ENCODE data around the gene VPS13C.
A peak's percentile ranks its signal among the peaks of the same experiment; 100 is the strongest.

Gene VPS13C, protein sequence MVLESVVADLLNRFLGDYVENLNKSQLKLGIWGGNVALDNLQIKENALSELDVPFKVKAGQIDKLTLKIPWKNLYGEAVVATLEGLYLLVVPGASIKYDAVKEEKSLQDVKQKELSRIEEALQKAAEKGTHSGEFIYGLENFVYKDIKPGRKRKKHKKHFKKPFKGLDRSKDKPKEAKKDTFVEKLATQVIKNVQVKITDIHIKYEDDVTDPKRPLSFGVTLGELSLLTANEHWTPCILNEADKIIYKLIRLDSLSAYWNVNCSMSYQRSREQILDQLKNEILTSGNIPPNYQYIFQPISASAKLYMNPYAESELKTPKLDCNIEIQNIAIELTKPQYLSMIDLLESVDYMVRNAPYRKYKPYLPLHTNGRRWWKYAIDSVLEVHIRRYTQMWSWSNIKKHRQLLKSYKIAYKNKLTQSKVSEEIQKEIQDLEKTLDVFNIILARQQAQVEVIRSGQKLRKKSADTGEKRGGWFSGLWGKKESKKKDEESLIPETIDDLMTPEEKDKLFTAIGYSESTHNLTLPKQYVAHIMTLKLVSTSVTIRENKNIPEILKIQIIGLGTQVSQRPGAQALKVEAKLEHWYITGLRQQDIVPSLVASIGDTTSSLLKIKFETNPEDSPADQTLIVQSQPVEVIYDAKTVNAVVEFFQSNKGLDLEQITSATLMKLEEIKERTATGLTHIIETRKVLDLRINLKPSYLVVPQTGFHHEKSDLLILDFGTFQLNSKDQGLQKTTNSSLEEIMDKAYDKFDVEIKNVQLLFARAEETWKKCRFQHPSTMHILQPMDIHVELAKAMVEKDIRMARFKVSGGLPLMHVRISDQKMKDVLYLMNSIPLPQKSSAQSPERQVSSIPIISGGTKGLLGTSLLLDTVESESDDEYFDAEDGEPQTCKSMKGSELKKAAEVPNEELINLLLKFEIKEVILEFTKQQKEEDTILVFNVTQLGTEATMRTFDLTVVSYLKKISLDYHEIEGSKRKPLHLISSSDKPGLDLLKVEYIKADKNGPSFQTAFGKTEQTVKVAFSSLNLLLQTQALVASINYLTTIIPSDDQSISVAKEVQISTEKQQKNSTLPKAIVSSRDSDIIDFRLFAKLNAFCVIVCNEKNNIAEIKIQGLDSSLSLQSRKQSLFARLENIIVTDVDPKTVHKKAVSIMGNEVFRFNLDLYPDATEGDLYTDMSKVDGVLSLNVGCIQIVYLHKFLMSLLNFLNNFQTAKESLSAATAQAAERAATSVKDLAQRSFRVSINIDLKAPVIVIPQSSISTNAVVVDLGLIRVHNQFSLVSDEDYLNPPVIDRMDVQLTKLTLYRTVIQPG (N-terminal part only)

DNA sequence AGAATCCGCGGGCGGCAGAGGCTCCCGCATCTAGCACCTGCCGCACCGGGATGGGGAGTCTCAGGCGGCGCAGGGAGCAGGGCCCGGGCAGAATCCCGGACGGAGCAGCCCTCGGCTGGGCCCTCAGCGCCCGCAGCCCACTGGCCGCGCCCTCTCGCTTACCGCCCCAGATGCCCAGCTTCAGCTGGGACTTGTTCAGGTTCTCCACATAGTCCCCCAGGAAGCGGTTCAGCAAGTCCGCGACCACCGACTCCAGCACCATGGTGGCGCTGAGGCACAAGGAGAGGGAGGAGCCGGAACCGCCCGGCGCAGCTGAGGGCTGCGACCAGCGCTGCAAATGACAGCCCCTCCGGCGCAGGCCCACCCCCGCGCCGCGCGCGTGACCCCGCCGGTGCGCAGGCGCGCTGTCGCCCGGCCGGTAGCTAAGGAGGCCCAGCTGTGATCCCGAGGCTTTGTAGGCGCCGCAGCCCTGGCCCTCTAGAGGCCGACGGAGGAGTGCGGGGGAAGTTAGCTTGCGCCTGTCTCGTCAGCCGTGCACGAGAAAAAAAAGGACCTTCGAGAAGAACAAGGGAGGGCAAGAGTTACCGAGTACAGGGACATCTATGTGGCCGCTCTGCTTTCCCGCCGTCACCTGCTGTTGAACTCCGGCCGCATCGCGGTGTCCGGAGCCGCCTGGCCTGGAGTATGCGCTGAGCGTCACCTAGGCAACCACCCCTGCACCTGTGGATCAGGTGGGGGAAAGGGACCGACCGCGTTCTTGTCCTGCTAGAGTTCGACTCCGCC lies at the start of gene VPS13C:
Gene VPS13C, minus strand, starts transcription at position 335 of the 783 bp plus-strand sequence. Its CDS starts 73 bp downstream, at position 262.
- peak; percentile 83 to 87 for DNase-seq (ENCODE audit: low read depth in 1 of 2, low spot score in 1 of 2)

DNA sequence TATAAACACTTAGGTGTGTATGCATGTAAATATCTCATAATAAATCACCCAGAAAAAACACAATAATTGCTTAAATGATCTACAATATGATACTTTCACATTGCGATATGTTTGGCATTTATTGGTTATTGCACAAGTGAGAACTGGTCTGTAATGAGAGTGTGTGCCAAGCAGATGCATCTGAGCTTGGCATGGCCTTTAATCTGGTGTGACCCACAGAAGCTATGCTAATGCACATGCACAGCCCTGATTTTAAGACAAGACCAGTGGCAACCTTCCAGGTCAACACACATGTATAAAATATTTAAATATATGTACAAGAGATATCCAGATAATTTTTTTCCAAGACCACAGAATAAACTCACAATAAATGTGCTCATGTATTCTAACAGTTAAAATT lies 49.2 kb upstream of the VPS13C start:
- DNase-seq (ENCODE audit: low read depth in 1 of 2, low spot score in 1 of 2) = no peak

DNA sequence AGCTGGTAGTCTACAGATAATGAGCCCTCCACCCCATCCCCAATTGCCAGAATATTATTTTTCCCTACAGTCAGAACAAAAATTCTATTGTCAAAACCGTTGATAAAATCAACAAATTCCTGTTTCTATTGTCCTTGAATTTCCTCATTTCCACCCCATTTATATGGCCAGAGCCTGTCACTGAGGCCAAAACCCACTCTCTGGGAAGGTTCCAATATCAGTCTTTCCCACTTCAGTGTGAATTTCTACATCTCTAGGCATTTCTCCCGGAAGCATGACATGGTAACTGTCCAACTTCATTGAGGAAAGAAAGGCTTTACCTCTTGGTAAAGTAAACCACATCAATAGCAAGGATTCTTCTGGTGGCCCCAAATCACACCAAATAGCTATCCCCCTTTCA lies 48.2 kb upstream of the VPS13C start:
- no peak for DNase-seq (ENCODE audit: low read depth in 1 of 2, low spot score in 1 of 2)

DNA sequence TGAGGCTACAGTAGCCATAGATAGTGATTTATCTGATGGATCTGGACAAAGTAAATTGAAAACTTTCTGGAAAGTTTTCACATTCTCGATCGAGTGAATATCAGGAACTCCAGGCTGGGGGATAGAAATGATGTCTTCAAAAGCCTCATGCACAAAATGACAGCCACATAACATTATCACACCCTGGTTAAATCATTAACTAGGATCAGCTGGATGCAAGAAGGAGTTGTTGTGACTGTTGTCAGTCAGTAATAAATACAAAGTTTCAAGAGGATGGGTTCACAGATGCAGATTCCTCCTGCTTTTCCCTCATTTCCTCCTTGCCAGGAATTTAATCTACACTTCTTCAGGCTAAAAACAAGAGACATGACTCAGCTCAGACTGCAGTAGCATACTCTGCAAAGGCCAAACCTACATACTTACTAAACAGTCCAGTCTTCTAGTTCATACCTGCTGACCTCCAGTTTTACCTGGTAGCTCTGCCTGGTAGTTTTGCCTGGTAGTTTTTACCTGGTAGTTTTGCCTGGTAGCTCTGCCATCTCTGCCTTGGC lies 47.4 kb upstream of the VPS13C start:
- DNase-seq (ENCODE audit: low read depth in 1 of 2, low spot score in 1 of 2) = no peak

DNA sequence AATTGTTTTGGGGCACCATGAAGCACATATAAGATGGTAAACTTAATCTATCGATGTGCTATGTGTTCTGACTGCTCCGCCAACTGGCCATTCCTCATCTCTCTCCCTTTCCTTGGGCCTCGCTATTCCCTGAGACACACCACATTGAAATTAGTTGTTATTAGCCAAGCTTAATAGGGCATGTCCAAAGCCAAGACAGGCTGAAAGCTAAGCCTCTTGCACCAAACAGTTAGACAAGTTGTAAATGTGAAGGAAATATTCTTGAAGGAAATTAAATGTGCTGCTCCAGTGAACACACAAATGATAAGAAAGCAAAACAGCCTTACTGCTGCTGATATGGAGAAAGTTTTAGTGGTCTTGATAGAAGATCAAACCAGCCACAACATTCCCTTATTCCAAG lies 45.8 kb upstream of the VPS13C start:
- DNase-seq (ENCODE audit: low read depth in 1 of 2, low spot score in 1 of 2) = no peak

DNA sequence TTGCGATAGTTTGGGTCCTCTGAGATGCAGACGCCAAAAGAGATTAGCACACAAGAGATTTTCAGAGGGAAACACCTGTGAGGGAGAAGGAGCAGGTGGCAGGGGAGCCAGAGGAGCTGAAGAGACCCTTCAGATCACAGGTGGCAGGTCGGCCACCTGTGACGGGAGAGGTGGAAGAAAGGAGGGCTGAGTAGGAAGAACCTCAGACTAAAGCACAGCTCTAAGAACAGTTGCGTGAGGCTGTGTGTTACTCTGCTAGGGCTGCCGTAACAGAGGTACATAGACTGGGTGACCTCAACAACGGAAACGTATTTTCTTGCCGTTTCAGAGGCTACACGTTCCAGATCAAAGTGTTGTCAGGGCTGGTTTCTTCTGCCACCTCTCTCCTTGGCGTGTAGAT lies 45.0 kb upstream of the VPS13C start:
- no peak for DNase-seq (ENCODE audit: low read depth in 1 of 2, low spot score in 1 of 2)

DNA sequence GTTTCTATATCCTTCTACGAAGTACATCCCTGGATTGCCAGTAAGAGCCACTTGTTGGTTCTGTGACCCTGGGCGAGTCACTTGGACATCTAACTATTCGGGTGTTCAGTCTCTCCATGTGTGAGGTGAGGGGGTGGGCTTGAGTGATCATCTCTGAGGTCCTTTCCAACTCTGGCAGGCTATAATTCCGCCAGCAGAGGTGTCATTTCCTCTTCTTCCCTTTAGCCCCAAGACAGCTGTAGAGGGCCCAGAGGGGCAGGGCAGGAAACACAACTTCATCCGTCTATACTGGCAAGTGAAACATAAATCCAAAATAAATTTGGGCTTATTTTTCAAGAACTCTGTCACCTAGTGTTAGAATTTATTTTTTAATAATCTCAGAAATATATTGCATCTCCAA lies 44.6 kb upstream of the VPS13C start:
- no peak for DNase-seq (ENCODE audit: low read depth in 1 of 2, low spot score in 1 of 2)

DNA sequence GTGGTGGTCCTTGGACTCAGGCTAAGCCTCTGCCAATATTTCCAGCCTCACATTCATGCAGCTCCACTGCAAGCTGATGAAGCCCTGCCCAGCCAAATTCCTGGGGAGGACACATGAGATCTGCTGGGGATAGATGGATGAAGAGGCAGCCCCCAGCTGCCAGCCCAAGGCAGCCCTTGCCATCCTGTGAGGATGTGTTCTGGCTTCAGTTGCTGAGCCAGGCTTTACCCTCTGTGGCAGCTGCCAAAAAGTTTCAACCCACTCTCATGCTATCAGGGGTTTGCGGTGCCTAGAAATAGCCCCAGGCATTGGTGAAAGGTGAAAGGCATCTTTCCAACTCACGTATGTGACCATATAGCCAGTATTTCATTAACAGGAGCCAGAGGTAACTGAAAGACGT lies 44.2 kb upstream of the VPS13C start:
- no peak for DNase-seq (ENCODE audit: low read depth in 1 of 2, low spot score in 1 of 2)

DNA sequence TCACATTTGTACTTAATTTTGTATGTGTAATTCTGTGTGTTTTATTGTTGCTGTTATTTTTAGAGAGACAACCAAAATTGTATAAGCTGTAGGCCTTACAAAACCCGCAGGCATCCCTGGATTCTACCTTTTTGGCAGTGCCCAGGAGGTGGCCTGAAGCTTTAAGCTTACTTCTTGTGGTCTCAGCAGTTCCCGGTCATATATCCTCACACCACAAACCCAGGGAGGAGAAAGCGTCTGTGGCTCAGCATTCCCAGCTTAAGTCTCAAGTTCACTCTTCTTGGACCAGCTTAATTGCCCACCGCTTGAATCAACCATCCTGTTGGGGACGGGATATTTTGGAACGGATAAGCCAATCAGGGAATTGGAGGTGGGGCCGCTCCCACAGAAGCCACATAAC lies 43.2 kb upstream of the VPS13C start:
- DNase-seq (ENCODE audit: low read depth in 1 of 2, low spot score in 1 of 2) = no peak

DNA sequence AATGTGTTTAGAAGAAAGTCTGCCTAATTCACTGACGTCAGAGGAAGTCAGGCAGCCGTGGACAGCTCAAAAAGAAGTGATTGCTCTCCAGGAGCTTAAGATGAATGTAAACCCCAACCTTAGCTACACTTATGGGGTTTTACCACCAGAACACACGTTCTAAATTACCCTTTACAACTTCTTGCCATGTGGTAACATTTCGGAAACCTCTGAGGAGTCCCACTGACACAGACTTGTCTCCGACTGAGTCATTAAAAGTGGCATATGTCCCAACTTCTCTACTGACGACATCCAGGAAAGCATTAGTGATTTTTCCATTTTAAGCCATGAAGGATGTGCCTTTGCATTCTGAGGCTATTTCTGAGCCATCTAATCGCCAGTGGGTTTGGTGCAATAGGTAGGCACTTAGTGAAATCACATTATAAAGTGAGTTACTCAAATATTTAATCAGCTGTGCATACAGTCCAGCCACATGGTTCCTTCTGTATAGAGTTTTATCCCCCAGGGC lies 38.9 kb upstream of the VPS13C start:
- DNase-seq (ENCODE audit: low read depth in 1 of 2, low spot score in 1 of 2) = no peak

DNA sequence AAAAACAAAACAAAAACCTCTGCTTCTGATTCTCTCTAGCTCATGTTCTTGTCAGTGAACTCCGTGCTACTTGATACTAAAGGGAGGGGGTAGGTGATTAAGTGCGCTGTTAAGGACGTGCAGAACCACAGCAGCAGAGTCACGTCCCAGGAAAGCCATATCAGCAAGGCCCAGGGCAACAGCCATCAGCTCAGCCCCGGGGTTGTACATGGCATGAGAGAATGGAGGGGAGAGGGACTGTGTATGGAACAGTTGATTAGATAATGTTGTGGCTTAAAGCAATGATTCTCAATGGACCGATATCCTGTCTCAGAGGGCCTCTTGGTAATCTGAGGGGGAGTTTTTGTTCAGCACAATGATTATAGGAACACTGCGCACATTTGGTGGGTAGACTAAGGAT lies 34.1 kb upstream of the VPS13C start:
- DNase-seq (ENCODE audit: low read depth in 1 of 2, low spot score in 1 of 2) = no peak

DNA sequence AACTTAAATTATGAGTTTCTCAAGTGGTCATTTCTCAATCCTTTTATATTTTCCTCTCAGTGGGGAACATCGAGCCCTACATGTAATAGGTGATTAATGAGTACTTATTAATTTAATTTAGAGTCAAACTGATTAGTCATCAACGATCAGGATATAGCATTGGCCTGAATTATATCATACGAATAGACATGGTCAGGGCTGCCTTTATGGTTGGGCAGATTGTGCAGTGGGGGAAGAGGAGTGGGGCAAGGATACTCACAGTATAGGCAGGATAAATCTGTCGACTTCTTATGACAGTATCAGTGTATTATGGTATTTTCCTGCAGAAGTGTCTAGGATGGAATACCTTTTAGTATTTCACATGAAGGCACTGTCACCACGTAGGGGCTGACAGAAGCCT lies 33.6 kb upstream of the VPS13C start:
- DNase-seq (ENCODE audit: low read depth in 1 of 2, low spot score in 1 of 2) = no peak

DNA sequence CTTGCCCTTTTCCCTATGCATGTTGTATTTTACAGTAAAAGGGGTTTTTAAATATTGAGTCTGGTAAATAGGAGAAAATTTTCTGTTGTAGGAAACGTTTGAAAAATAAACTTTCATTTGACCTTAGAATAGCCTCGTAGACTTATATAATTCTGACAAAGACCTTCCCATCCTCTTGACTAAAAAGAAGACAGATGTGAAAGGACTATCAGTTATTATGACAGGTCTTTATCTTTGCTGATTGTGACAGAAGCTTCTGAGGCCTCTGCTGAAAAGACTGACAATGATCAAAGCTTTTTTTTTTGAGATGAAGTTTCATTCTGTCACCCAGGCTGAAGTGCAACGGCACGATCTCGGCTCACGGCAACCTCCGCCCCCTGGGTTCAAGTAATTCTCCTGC lies 30.7 kb upstream of the VPS13C start:
- DNase-seq (ENCODE audit: low read depth in 1 of 2, low spot score in 1 of 2) = no peak

DNA sequence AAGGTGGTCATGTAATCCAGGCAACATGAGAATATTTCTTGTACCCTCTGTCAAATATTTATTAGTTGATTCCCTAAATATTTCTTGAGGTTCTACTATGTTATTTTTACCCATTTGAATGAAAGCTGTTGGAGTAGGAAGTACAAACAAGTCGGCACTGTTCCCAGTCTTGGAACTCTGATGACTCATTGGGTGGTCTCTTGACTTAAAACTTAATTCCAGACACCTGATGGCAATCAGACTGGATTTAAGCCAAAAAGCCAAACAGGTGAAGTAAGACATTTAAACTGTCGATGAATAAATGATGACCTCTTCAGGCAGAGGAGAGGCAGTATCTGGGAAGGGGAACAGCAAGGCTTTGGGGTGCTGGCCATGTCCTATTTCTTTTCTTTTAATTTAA lies 29.4 kb upstream of the VPS13C start:
- no peak for DNase-seq (ENCODE audit: low read depth in 1 of 2, low spot score in 1 of 2)

DNA sequence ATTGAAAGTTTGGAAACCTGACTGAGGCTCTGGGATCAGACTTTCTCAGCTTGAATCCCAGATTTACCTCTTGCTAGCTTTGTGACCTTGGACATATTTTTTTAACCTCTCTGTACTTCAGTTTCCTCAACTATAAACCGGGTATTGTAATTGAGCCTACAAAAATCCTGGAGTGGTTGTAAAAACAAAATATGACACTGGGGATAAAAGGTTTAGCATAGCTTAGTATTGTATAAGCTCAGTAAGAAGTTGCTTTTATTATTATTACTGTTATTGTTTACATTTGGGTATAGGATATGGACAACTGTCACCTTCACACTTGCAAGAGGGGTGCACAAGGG lies 28.1 kb upstream of the VPS13C start:
- no peak for DNase-seq (ENCODE audit: low read depth in 1 of 2, low spot score in 1 of 2)

DNA sequence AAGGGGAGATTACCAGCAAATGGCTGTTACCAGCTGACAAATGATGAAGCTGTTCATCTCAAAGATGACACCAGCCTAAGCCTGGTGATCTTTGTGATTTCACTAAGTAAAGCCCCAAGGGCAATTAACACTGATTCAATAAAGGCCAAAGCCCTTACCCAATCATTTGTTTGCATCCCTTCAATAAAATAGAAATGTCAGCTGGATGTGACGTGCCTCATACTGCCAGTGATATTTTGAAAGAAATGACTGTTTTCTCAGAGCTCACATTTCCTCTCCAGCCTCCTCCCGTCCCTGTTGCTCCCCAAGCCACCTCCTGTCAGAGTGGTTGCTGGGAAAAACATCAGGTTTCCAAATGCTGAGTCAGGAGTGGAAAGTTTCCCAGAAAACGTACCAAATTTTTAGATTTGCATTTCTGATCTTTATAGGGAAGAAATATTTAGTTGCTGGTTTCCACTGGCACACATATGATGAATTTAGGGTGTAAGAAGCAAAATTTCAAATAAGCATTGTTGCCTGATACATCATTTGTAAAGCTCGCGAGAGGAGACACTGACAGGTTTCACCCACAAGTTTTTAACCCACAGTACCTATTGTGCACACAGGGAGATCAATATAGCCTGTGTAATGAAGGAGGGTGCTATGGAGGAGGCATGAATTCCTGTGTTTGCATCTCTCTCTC lies 27.6 kb upstream of the VPS13C start:
- no peak for DNase-seq (ENCODE audit: low read depth in 1 of 2, low spot score in 1 of 2)

DNA sequence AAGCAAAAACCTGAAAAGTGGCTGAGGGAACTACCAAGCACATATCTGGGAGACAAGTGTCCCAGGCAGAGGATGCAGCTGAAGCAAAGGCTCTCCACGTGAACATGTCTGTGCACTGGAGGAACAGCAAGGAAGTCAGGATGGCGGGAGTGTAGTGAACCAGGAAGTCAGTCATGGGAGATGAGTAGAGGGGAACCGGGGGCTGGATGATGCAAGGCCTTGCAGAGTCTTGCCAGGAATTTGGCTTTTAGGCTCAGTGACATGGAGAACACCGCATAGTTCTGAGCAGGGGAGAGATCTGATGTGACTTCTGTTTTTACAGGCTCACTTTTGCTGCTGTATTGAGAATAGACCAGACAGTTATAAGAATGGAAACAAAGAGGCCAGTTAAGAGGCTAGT lies 25.5 kb upstream of the VPS13C start:
- no peak for DNase-seq (ENCODE audit: low read depth in 1 of 2, low spot score in 1 of 2)

DNA sequence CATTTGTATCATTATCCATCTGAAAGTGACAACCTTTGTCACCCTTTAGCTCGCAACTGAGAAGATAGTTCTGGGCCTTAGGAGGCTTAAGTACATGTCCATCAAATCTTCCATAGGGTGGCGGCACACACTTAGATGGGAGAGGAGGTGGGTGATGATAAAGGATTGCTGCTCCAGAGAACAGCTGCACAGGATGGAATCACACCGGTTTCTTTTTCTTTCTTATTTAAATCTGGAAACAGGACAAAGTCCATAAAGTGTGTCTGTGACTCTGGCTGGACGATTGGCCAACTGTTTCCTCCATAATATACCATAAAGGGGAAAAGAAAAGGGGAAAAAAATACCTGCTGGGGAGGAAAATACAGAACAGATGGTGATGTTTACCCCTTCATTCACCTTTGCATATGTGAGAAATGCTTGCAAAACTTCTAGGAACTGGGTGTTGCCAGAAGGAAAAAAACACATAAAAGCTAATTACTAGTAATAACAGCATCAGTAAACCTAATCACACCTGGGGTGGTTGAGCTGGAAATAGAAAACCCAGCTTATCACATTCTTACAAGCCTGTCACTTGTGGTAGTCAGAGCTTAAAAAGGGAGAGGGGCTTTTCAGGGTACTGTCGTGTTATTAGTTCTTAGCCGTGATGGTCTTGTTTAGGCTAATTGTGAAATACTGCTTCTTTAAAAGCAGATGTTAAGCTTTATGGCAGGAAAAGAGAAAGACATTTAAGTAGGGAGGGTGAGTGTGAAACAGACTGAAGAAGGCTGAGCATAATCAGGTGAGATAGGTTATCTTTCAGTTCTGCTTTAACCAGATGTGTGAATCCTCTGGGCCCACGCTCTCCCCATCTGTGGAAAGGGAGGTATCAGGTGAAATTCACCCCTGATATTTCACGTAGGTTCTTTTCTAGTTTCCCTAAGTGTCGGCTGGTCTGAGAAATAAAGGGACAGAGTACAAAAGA lies 23.2 kb upstream of the VPS13C start:
- DNase-seq (ENCODE audit: low read depth in 1 of 2, low spot score in 1 of 2) = no peak

DNA sequence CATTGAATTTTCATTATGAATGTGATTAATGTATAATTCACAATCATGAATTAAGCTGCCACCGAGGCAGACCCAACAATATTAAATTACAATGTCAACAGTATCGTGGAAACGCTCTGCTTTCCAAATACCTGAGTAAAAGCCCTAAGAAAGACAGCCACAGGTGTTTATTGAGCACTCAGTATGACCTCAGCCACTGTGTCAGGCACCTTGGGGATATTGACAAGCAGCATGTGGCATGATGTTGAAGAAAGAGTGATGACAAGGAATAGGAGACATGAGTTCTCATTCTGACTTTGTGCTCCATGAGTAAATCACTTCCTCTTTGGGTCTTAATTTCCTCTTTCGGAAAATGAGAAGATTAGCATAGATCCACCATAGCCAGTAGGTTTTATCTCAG lies 19.3 kb upstream of the VPS13C start:
- no peak for DNase-seq (ENCODE audit: low read depth in 1 of 2, low spot score in 1 of 2)
